ENCODE data around the gene C4BPB. TPM values are rescaled to one million over a fixed set of nuclear protein-coding genes. Genes with fewer than 3 reads are reported as not detected.

The C4BPB gene
- total and polyA plus RNA-seq, 4 donors, result 59.7 to 460 (median 401) TPM

DNA sequence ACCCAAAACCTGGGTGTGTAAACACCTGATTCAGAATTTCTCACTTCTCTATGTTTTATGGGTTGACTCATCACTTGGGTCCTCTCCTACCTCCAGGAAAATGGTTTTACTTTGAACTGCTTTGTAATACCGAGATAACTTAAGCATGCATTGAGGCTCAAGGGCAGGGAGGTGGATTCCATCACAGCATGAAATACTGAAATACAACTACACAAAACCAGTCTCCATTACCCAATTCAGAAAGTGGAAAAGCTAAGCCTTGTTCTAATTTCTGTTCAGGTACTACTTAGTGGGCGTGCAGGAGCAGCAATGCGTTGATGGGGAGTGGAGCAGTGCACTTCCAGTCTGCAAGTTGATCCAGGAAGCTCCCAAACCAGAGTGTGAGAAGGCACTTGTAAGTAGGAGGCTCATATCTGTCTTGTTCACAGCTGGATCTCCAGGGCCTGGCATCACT lies 9.2 kb downstream of the C4BPB start:
- Histone ChIP-seq H3K9me3 (ENCODE audit: control insufficient read depth in 4 of 4, low read length in 3 of 4) (peaks cover 0 to 2% (median 0%) of the 10 kb centered on the region in 4 donors), H3K36me3 (ENCODE audit: control insufficient read depth in 4 of 4, insufficient read depth in 3 of 4, low read depth in 1 of 4, low read length in 3 of 4) (peaks cover 15 to 60% (median 42%) of the 10 kb centered on the region in 4 donors), H3K27ac (ENCODE audit: low read depth in 1 of 2, low read length in 2 of 2) (no peak overlapping the region), H3K27me3 (ENCODE audit: control insufficient read depth in 4 of 4, insufficient read depth in 4 of 4, low read length in 3 of 4) (no peaks in the 10 kb centered on the region), H3K9ac (ENCODE audit: low read depth in 1 of 2, low read length in 2 of 2) (no peak overlapping the region), H3K4me3 (ENCODE audit: low read depth in 1 of 3, low read length in 3 of 3) (no peak overlapping the region), H3K4me1 (ENCODE audit: control insufficient read depth in 4 of 4, insufficient read depth in 4 of 4, low read length in 3 of 4) (peaks cover 2 to 23% (median 18%) of the 10 kb centered on the region in 4 donors)
- no peak for DNase-seq (ENCODE audit: low spot score)
- 92% methylated on average over 3 of the region's 3 CpGs for WGBS
- TF ChIP-seq, protein P1, sequence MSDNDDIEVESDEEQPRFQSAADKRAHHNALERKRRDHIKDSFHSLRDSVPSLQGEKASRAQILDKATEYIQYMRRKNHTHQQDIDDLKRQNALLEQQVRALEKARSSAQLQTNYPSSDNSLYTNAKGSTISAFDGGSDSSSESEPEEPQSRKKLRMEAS (IDR thresholded peaks at IDR 0.05), result no peak
- TF ChIP-seq TAF1 (conservative IDR thresholded peaks at IDR 0.05) (no peak), RAD21 (IDR thresholded peaks at IDR 0.05) (no peak), NR2F2 (IDR thresholded peaks at IDR 0.05) (no peak), HNF4G (IDR thresholded peaks at IDR 0.05) (no peak), SP1 (IDR thresholded peaks at IDR 0.05) (no peak), FOXA1 (IDR thresholded peaks at IDR 0.05) (no peak), YY1 (IDR thresholded peaks at IDR 0.05) (no peak), HNF4A (conservative IDR thresholded peaks at IDR 0.05) (no peak), GABPA (IDR thresholded peaks at IDR 0.05 in 1 of 2, conservative IDR thresholded peaks at IDR 0.05 in 1 of 2) (no peak), EGR1 (IDR thresholded peaks at IDR 0.05; ENCODE audit: low read depth in 2 of 2) (no peak), FOXA2 (IDR thresholded peaks at IDR 0.05) (no peak), JUND (IDR thresholded peaks at IDR 0.05) (no peak), RXRA (IDR thresholded peaks at IDR 0.05) (no peak)
- TF ChIP-seq, protein P2, sequence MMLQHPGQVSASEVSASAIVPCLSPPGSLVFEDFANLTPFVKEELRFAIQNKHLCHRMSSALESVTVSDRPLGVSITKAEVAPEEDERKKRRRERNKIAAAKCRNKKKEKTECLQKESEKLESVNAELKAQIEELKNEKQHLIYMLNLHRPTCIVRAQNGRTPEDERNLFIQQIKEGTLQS (IDR thresholded peaks at IDR 0.05), result no peak
- TF ChIP-seq, protein P3, sequence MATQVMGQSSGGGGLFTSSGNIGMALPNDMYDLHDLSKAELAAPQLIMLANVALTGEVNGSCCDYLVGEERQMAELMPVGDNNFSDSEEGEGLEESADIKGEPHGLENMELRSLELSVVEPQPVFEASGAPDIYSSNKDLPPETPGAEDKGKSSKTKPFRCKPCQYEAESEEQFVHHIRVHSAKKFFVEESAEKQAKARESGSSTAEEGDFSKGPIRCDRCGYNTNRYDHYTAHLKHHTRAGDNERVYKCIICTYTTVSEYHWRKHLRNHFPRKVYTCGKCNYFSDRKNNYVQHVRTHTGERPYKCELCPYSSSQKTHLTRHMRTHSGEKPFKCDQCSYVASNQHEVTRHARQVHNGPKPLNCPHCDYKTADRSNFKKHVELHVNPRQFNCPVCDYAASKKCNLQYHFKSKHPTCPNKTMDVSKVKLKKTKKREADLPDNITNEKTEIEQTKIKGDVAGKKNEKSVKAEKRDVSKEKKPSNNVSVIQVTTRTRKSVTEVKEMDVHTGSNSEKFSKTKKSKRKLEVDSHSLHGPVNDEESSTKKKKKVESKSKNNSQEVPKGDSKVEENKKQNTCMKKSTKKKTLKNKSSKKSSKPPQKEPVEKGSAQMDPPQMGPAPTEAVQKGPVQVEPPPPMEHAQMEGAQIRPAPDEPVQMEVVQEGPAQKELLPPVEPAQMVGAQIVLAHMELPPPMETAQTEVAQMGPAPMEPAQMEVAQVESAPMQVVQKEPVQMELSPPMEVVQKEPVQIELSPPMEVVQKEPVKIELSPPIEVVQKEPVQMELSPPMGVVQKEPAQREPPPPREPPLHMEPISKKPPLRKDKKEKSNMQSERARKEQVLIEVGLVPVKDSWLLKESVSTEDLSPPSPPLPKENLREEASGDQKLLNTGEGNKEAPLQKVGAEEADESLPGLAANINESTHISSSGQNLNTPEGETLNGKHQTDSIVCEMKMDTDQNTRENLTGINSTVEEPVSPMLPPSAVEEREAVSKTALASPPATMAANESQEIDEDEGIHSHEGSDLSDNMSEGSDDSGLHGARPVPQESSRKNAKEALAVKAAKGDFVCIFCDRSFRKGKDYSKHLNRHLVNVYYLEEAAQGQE (IDR thresholded peaks at IDR 0.05), result no peak
- TF ChIP-seq, protein P4, sequence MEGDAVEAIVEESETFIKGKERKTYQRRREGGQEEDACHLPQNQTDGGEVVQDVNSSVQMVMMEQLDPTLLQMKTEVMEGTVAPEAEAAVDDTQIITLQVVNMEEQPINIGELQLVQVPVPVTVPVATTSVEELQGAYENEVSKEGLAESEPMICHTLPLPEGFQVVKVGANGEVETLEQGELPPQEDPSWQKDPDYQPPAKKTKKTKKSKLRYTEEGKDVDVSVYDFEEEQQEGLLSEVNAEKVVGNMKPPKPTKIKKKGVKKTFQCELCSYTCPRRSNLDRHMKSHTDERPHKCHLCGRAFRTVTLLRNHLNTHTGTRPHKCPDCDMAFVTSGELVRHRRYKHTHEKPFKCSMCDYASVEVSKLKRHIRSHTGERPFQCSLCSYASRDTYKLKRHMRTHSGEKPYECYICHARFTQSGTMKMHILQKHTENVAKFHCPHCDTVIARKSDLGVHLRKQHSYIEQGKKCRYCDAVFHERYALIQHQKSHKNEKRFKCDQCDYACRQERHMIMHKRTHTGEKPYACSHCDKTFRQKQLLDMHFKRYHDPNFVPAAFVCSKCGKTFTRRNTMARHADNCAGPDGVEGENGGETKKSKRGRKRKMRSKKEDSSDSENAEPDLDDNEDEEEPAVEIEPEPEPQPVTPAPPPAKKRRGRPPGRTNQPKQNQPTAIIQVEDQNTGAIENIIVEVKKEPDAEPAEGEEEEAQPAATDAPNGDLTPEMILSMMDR (IDR thresholded peaks at IDR 0.05; ENCODE audit: low read depth, low read length, missing input control), result no peak
- TF ChIP-seq, protein P5, sequence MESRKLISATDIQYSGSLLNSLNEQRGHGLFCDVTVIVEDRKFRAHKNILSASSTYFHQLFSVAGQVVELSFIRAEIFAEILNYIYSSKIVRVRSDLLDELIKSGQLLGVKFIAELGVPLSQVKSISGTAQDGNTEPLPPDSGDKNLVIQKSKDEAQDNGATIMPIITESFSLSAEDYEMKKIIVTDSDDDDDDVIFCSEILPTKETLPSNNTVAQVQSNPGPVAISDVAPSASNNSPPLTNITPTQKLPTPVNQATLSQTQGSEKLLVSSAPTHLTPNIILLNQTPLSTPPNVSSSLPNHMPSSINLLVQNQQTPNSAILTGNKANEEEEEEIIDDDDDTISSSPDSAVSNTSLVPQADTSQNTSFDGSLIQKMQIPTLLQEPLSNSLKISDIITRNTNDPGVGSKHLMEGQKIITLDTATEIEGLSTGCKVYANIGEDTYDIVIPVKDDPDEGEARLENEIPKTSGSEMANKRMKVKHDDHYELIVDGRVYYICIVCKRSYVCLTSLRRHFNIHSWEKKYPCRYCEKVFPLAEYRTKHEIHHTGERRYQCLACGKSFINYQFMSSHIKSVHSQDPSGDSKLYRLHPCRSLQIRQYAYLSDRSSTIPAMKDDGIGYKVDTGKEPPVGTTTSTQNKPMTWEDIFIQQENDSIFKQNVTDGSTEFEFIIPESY (IDR thresholded peaks at IDR 0.05), result no peak
